ENCODE data around the gene PCBP1.

GRCh38 chr2:70046534-70046933 is 40.7 kb upstream of the PCBP1 start:
- peak in 1 of 11 experiments; percentile 18 for TF ChIP-seq CTCF (IDR thresholded peaks at IDR 0.05 in 8 of 11, conservative IDR thresholded peaks at IDR 0.05 in 3 of 11)
- peak in 2 of 3 donors; percentile 33 to 58 for TF ChIP-seq POLR2AphosphoS5 (IDR thresholded peaks at IDR 0.05)
